ENCODE measurements around the gene ERO1B.
"Not testable (repeated sequence)": the region's sequence is repeated elsewhere in the genome, so short reads cannot be mapped to it uniquely, and the experiment has no call there.

ERO1B gene

DNA sequence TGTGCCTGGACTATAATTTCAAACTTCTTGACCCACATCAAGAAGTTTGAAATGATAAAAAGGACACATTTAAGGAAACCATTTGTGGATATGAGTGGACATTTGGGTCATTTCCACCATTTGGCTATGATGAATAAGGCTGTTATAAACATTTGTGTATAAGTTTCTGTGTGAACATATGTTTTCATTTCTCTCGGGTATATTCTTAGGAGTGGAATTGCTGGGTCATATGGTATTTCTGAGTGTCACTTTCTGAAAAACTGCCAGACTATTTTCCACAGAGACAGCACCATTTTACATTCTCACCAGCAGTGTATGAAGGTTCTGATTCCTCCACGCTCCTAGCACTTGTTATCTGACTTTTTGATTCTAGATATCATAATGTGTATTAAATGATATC lies 88.6 kb downstream of the ERO1B start:
- DNase-seq (ENCODE audit: low read depth in 3 of 3, low spot score in 1 of 3): no peak

GRCh38 chr1:236188084-236188483 lies 93.7 kb downstream of the ERO1B start:
- DNase-seq (ENCODE audit: low read depth in 3 of 3, low spot score in 1 of 3): not testable (repeated sequence)

- DNase-seq (ENCODE audit: low read depth in 3 of 3, low spot score in 1 of 3): not testable (repeated sequence)
Measured at GRCh38 chr1:236186471-236186870, 95.3 kb downstream of the ERO1B start.

- DNase-seq (ENCODE audit: low read depth in 3 of 3, low spot score in 1 of 3): no peak
Measured at GRCh38 chr1:236185687-236186086, 96.1 kb downstream of the ERO1B start.

- no peak for DNase-seq (ENCODE audit: low read depth in 3 of 3, low spot score in 1 of 3)
Measured at GRCh38 chr1:236181059-236181458, 100.7 kb downstream of the ERO1B start.

DNA sequence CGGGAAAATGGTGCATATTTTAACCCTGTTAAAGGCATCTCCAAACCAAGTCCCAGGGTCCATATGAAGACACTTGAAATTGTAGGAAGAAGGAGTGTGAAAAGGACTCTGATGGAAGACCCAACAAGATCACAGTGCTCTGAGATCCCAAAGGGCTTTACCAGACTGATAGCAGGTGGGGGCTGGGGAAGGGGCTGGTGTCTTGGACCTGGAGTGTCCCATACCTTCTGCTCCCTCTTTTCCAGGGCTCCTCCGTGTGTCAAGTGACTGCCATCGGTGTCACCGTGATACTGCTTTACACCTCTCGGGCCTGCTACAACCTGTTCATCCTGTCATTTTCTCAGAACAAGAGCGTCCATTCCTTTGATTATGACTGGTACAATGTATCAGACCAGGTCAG lies 102.1 kb downstream of the ERO1B start:
- no peak for DNase-seq (ENCODE audit: low read depth in 3 of 3, low spot score in 1 of 3)

DNA sequence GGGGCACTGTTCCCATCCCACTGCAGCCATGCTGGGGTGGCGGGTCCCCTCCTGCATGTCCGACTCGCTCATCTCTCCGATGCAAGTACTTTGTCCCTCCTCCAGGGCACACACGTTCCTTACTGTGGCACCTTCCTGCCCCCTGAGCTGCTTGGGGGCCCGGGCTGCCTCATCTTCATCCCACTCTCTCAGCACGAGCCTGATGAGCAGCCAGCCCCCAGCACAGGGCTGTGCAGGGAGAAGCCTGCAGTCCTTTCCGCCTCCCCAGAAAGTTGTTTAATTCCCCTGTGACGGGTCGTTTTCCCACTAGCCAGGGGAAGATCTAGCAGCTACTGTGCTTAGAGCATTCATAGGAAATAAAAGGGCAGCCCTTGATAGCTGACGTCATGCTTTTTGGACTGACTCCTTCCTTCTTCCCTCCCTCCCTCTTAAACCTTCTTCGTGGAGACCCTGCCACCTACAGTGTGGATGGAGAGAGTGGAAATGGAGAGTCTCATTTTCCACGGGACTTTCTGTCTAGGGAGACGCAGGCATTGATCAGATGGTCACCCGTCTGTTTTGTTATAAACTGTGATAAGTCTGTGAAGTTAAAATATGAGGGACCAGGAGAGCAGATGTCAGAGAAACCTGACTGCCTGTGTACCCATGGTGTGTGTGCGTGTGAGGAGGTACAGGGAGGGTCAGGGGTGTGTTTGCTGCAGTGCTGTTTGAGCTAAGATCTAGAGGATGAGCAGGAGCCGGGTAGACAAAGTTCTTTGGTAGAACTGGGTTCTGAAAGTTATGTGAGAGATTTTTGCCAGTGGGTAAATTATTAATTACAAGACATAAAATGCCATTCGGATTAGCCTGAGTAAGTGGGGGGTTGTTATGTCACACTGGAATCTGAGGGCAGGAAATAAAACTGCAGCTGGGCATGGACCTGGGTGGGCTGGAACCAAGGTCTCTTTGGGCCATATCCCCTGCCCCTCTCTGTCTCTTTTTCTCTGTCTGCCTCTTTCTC lies 105.1 kb downstream of the ERO1B start:
- DNase-seq (ENCODE audit: low read depth in 3 of 3, low spot score in 1 of 3): no peak

DNA sequence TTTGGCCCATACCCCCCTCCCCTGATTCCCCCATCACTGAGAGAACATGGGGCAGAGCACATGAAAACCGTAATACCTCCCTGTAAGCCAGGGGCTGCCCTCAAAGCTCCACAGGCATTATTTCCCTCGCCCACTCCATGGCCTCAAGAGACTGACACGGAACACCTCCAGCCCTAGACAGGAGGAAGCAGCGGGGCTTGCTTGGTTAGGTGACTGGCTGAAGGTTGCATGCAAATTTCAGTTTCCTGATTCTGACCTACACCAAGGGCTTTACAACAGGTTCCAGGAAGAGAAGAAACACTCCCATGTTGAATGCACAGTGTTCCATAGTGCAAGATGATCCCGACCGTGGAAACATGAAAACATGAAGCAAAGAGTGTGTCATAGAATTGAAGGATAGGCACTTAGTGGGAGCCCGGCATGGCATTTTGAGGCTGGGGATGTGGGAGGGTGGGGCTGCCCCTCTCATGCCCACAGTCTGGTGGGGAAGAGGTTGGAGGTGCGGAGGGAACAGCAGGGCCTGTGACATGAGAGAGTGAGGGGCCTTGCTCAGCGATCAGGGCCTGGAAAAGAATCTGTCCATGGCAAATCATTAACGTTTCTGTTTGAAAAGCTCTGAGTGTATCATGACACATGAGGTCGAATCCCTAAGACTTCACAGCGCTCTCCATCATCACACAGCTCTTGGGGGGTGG lies 106.0 kb downstream of the ERO1B start:
- no peak for DNase-seq (ENCODE audit: low read depth in 3 of 3, low spot score in 1 of 3)

DNA sequence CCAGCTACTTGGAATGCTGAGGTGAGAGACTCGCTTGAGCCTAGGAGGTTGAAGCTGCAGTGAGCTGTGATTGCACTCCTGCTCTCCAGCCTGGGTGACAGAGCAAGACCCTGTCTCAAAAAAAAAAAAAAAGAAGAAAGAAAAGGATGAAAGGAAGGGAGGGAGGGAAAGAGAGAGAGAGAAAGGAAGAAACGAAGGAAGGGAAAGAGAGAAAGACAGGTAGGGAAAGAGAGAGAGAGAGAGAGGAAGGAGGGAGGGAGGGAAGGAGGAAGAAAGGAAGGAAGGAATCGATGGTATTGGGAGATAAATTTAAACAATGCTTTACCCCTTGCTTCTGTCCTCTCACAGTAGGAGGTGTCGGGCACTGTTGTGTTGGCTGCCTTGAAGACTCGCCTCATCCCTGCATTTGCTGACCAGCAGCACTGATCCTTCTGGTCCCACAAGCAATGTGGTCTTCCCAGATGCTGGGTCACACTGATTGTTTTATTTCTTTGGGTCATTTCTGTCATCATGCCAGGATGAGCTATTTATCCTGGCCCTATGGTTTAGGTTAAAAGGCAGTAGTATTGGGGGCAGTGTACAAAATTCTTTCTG lies 108.5 kb downstream of the ERO1B start:
- no peak for DNase-seq (ENCODE audit: low read depth in 3 of 3, low spot score in 1 of 3)

GRCh38 chr1:236172041-236172579 lies 109.6 kb downstream of the ERO1B start:
- no peak for DNase-seq (ENCODE audit: low read depth in 3 of 3, low spot score in 1 of 3)

GRCh38 chr1:236168716-236169429 lies 112.9 kb downstream of the ERO1B start:
- DNase-seq (ENCODE audit: low read depth in 3 of 3, low spot score in 1 of 3): no peak

DNA sequence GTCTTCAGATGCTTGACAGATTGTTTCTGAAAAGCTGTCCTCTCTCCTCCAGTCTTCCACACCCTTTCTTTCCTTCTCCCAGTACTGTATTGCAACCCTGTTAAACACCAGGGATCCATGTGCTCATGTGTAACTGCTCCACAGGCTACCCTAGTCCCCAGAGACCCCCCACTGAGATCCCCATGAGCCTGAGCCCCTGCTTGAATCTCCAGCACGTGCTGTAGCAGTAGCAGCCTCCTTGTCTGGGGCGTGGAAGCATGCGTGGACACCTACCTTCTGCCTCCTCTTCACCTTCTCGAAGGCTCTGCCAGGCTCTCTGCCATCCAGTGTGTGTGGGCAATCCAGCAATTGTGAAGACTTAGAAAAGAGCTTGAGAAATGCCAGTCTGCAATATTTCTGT lies 114.2 kb downstream of the ERO1B start:
- DNase-seq (ENCODE audit: low read depth in 3 of 3, low spot score in 1 of 3): no peak

DNA sequence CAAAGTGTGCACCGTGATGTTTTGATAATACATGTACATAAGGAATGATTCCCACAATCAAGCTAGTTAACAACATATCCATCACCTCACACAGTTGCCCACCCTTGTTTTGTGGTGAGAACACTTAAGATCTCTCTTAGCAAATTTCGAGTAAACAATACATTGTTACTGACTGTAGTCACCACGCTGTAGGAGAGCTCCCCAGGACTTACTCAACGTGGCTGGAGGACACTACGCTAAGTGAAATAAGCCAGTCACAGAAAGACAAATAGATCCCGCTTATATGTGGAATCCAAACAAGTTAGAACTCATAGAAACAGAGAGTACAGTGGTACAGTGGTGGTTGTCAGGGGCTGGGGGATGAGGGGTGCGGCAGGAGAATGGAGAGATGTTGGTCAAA lies 114.6 kb downstream of the ERO1B start:
- no peak for DNase-seq (ENCODE audit: low read depth in 3 of 3, low spot score in 1 of 3)

DNA sequence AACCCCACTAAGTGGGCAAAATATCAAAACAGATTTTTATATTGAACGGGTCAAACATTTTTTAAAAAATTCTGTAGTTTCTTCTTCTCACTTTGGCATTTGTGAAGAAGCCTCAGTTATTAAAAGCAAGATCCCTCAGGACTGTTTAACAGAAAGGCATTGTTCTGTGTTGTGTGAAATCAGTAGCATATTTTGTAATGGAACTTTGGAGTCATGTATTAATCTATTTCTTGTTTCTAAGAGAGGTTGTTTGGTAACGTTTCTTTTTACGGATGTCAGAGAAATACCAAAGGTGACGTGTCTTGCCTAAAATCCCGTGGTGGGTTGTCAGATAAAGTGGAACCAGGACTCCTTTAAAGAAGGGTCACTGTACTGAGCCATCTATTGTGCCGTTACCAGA lies 115.7 kb downstream of the ERO1B start:
- DNase-seq (ENCODE audit: low read depth in 3 of 3, low spot score in 1 of 3): no peak

Data from stimulated activated CD4-positive, alpha-beta T cell treated with anti-CD3 and anti-CD28 coated beads, TNF-alpha, amount 100 ng/mL, for 1 hour (primary cell).